Mesenchymal stem cell (in vitro differentiated cells and primary cell): ENCODE data around the gene SLC6A12.

ENCODE experiments used
- DNase-seq: peaks from one replicate; pipeline ENCODE4 v3.0.0-alpha.2; 2013
- H2AFZ ChIP-seq: one replicate; pipeline ENCODE4 v1.6.1; 2013; ENCODE audit warnings: low read depth, mild to moderate bottlenecking, control low read depth, inconsistent platforms, low read length, moderate library complexity
- H2AK5ac ChIP-seq: 2 replicates; pipeline ENCODE4 v1.6.1; 2013; ENCODE audit warnings: low read length, moderate library complexity, mild to moderate bottlenecking, inconsistent platforms; ENCODE audit not compliant: severe bottlenecking
- H2BK120ac ChIP-seq: one replicate; pipeline ENCODE4 v1.6.1; 2013; ENCODE audit warnings: low read depth, mild to moderate bottlenecking, inconsistent platforms, low read length, moderate library complexity
- H2BK12ac ChIP-seq, 2 experiments: one replicate each; pipeline ENCODE4 v1.6.1; 2013; ENCODE audit warnings: inconsistent platforms in 2 of 2, low read length in 2 of 2, mild to moderate bottlenecking in 2 of 2, moderate library complexity in 2 of 2, control low read depth in 1 of 2
- H2BK15ac ChIP-seq: one replicate; pipeline ENCODE4 v1.6.1; 2013; ENCODE audit warnings: mild to moderate bottlenecking, low read depth, inconsistent platforms; ENCODE audit not compliant: poor library complexity, severe bottlenecking
- H2BK5ac ChIP-seq: 2 replicates; pipeline ENCODE4 v1.6.1; 2013; ENCODE audit warnings: low read depth, mild to moderate bottlenecking, low read length, control low read depth, inconsistent platforms; ENCODE audit not compliant: poor library complexity, severe bottlenecking
- H3K14ac ChIP-seq, 2 experiments: one replicate each; pipeline ENCODE4 v1.6.1; 2013; ENCODE audit warnings: inconsistent platforms in 2 of 2, low read length in 2 of 2, control low read depth in 1 of 2, mild to moderate bottlenecking in 1 of 2, moderate library complexity in 1 of 2
- H3K18ac ChIP-seq, 2 experiments: one replicate each; pipeline ENCODE4 v1.6.1; 2013; ENCODE audit warnings: inconsistent platforms in 2 of 2, low read length in 2 of 2, control low read depth in 1 of 2, low read depth in 1 of 2, mild to moderate bottlenecking in 1 of 2
- H3K23ac ChIP-seq, 2 experiments: one replicate each; pipeline ENCODE4 v1.6.1; 2013; ENCODE audit warnings: inconsistent platforms in 2 of 2, low read length in 2 of 2, mild to moderate bottlenecking in 2 of 2, moderate library complexity in 2 of 2, control low read depth in 1 of 2
- H3K27ac ChIP-seq: 2 replicates; pipeline ENCODE4 v1.5.1; 2013; ENCODE audit warnings: mild to moderate bottlenecking, moderate library complexity, low read length, control low read depth, inconsistent platforms; ENCODE audit not compliant: poor library complexity, severe bottlenecking
- H3K27me3 ChIP-seq, 2 experiments: 2 replicates each; pipeline versions ENCODE4 v1.6.1 to v1.7.0; 2013; ENCODE audit warnings: low read length in 2 of 2, mild to moderate bottlenecking in 2 of 2, moderate library complexity in 2 of 2, control low read depth in 1 of 2, inconsistent platforms in 1 of 2; ENCODE audit not compliant: control insufficient read depth in 1 of 2, insufficient read depth in 1 of 2
- H3K36me3 ChIP-seq, 2 experiments: 2 replicates each; pipeline versions ENCODE4 v1.6.1 to v1.7.0; 2013; ENCODE audit warnings: low read length in 2 of 2, control low read depth in 1 of 2, inconsistent platforms in 1 of 2, low read depth in 1 of 2, mild to moderate bottlenecking in 1 of 2; ENCODE audit not compliant: insufficient read depth in 2 of 2, control insufficient read depth in 1 of 2
- H3K4ac ChIP-seq, 2 experiments: one replicate each; pipeline ENCODE4 v1.6.1; 2013; ENCODE audit warnings: inconsistent platforms in 2 of 2, low read length in 2 of 2, mild to moderate bottlenecking in 2 of 2, moderate library complexity in 2 of 2, control low read depth in 1 of 2, low read depth in 1 of 2
- H3K4me1 ChIP-seq: 2 replicates; pipeline ENCODE4 v1.6.1; 2013; ENCODE audit warnings: low read depth, low read length, control low read depth; ENCODE audit not compliant: control insufficient read depth, insufficient read depth
- H3K4me2 ChIP-seq: 2 replicates; pipeline ENCODE4 v1.6.1; 2013; ENCODE audit warnings: low read length, mild to moderate bottlenecking, inconsistent platforms; ENCODE audit not compliant: poor library complexity, severe bottlenecking
- H3K4me3 ChIP-seq, 2 experiments: 2 replicates each; pipeline versions ENCODE4 v1.5.1 to v1.7.0; 2013; ENCODE audit warnings: low read length in 2 of 2, mild to moderate bottlenecking in 2 of 2, control low read depth in 1 of 2, low read depth in 1 of 2; ENCODE audit not compliant: insufficient read depth in 1 of 2
- H3K79me1 ChIP-seq: replicated peaks from 2 replicates; pipeline ENCODE4 v1.6.1; 2013; ENCODE audit warnings: mild to moderate bottlenecking, control low read depth, low read length, inconsistent platforms; ENCODE audit not compliant: poor library complexity, severe bottlenecking
- H3K9ac ChIP-seq: 2 replicates; pipeline ENCODE4 v1.7.0; 2013; ENCODE audit warnings: mild to moderate bottlenecking, low read length, moderate library complexity
- H3K9me3 ChIP-seq: 2 replicates; pipeline ENCODE4 v1.7.0; 2013; ENCODE audit warnings: mild to moderate bottlenecking, low read length; ENCODE audit not compliant: control insufficient read depth
- H4K8ac ChIP-seq: one replicate; pipeline ENCODE4 v1.6.1; 2013; ENCODE audit warnings: inconsistent platforms, mild to moderate bottlenecking, low read length, moderate library complexity
- H4K91ac ChIP-seq: one replicate; pipeline ENCODE4 v1.6.1; 2013; ENCODE audit warnings: mild to moderate bottlenecking, low read length, inconsistent platforms
- WGBS: methylation state at CpG from one replicate; pipeline ENCODE4 v1.1.7; 2013; ENCODE audit warnings: mixed read lengths; 5-methylcytosine and 5-hydroxymethylcytosine counted together

SLC6A12 gene

DNA sequence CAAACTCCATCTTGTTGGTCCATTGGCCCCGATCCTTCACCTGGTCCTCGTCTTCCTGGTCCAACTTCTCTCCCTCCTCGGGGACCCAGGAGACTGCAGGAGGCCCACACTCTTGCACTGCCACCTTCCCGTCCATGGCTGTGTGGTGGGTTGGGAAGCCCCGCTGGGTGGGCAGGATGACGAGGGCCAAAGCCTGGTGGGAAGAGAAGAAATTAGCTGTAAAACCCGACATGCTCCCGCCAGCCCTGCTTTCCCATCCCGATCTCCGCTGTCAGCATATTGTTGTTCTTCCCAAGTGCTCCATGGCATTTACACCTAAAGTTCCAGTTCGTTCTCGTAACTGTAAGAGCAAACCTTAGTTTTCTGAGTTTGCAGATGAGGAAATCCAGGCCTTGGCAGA lies 4.1 kb downstream of the SLC6A12 start:
- H3K27ac ChIP-seq, result no peak overlapping the region
- no peak overlapping the region for H4K8ac ChIP-seq
- no peak overlapping the region for H2AK5ac ChIP-seq
- H2BK5ac ChIP-seq, result no peak overlapping the region
- H3K4me3 ChIP-seq, result no peak overlapping the region
- H3K4me1 ChIP-seq, result peaks cover 23% of the 10 kb centered on the region
- H3K14ac ChIP-seq, result no peak overlapping the region
- H3K36me3 ChIP-seq, result no peaks in the 10 kb centered on the region
- H2BK120ac ChIP-seq, result no peak overlapping the region
- H3K18ac ChIP-seq, result no peak overlapping the region
- no peak overlapping the region for H3K4ac ChIP-seq
- WGBS, result 88% methylated on average over 11 of the region's 12 CpGs
- peaks cover 63 to 99% of the 10 kb centered on the region in 2 experiments for H3K27me3 ChIP-seq
- H2BK15ac ChIP-seq, result no peak overlapping the region
- no peak overlapping the region for H4K91ac ChIP-seq
- DNase-seq, result no peak
- no peaks in the 10 kb centered on the region for H3K9me3 ChIP-seq
- H3K4me2 ChIP-seq, result no peak overlapping the region
- H3K9ac ChIP-seq, result no peak overlapping the region
- H3K23ac ChIP-seq, result no peak overlapping the region
- no peak overlapping the region for H2AFZ ChIP-seq
- no peaks in the 10 kb centered on the region for H3K79me1 ChIP-seq
- no peak overlapping the region for H2BK12ac ChIP-seq

- Histone ChIP-seq H2AFZ (no peak overlapping the region), H3K4ac (no peak overlapping the region), H3K23ac (no peak overlapping the region), H3K79me1 (no peaks in the 10 kb centered on the region), H2BK15ac (no peak overlapping the region), H4K91ac (no peak overlapping the region), H3K4me3 (no peak overlapping the region), H3K9ac (no peak overlapping the region), H2BK5ac (no peak overlapping the region), H3K18ac (no peak overlapping the region), H3K36me3 (no peaks in the 10 kb centered on the region), H2BK120ac (no peak overlapping the region), H3K9me3 (no peaks in the 10 kb centered on the region), H2AK5ac (no peak overlapping the region), H3K4me2 (no peak overlapping the region), H3K14ac (peak overlapping the region in 1 of 2 experiments; percentile 57), H2BK12ac (no peak overlapping the region), H3K27me3 (peaks cover 62 to 99% of the 10 kb centered on the region in 2 experiments), H3K27ac (no peak overlapping the region), H4K8ac (no peak overlapping the region), H3K4me1 (peaks cover 21% of the 10 kb centered on the region)
- no peak for DNase-seq
- WGBS, result 85% methylated on average over 15 of the region's 15 CpGs
Measured at GRCh38 chr12:209246-209645, 4.7 kb downstream of the SLC6A12 start.

- Histone ChIP-seq H4K8ac (no peak overlapping the region), H2AFZ (no peak overlapping the region), H2BK15ac (no peak overlapping the region), H3K27me3 (peaks cover 62 to 99% of the 10 kb centered on the region in 2 experiments), H3K14ac (peak overlapping the region in 1 of 2 experiments; percentile 57), H3K79me1 (no peaks in the 10 kb centered on the region), H3K4me2 (no peak overlapping the region), H3K36me3 (no peaks in the 10 kb centered on the region), H3K23ac (no peak overlapping the region), H4K91ac (no peak overlapping the region), H3K4me3 (peak overlapping the region in 1 of 2 experiments; percentile 27), H3K9me3 (no peaks in the 10 kb centered on the region), H3K18ac (no peak overlapping the region), H3K4ac (no peak overlapping the region), H3K4me1 (peaks cover 21% of the 10 kb centered on the region), H2BK12ac (no peak overlapping the region), H3K27ac (no peak overlapping the region), H2BK5ac (no peak overlapping the region), H2AK5ac (no peak overlapping the region), H2BK120ac (no peak overlapping the region), H3K9ac (no peak overlapping the region)
- DNase-seq, result no peak
- WGBS, result 79% methylated on average over 4 of the region's 4 CpGs
Measured at GRCh38 chr12:208813-209212, 5.1 kb downstream of the SLC6A12 start.

DNA sequence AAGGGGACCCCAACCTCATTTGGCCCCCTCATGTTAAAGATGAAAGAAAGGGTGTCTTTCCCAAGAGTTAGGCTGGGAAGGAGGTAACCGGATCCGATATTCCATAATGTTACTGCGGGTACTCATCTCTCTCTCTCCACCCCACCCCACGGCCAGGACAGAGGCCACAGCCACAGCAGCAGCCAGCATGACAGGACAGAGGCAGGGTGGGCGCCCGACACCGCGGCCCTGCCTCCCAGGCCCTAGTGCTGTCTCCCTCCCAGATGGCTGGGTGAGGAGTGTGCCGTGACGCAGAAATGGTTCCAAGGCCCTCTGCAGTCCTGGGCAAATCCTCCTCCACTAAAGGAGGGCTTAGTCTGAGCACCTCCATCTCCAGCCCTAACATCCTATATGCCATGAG lies 6.2 kb downstream of the SLC6A12 start:
- H3K36me3 ChIP-seq, result no peaks in the 10 kb centered on the region

More for the DNA sequence above, 6.2 kb downstream of the SLC6A12 start:
- Histone ChIP-seq H2BK15ac (no peak overlapping the region), H2AK5ac (no peak overlapping the region), H2BK12ac (no peak overlapping the region), H3K9me3 (no peaks in the 10 kb centered on the region), H2AFZ (no peak overlapping the region), H3K27ac (no peak overlapping the region), H3K4ac (no peak overlapping the region), H3K79me1 (no peaks in the 10 kb centered on the region), H3K4me2 (no peak overlapping the region), H3K18ac (no peak overlapping the region), H4K91ac (no peak overlapping the region), H3K9ac (no peak overlapping the region), H3K4me1 (peaks cover 16% of the 10 kb centered on the region), H3K23ac (no peak overlapping the region), H2BK5ac (no peak overlapping the region), H2BK120ac (no peak overlapping the region), H4K8ac (no peak overlapping the region), H3K4me3 (no peak overlapping the region), H3K14ac (no peak overlapping the region), H3K27me3 (peaks cover 56 to 96% of the 10 kb centered on the region in 2 experiments)
- no peak for DNase-seq
- 86% methylated on average over 10 of the region's 10 CpGs for WGBS
